H4 (cell line): ENCODE data around the gene TENM4. TPM values are rescaled to one million over a fixed set of nuclear protein-coding genes. Genes with fewer than 3 reads are reported as not detected.

Experiments used
- DNase-seq: peaks from one replicate; pipeline ENCODE4 v3.0.0-alpha.2; 2015; ENCODE audit warnings: low spot score
- total RNA-seq: library from RNA; depleted of rRNA; stranded (reverse); fragments of >200 nt; shearing (Covaris generic); gene quantifications from 2 replicates; pipeline ENCODE4 v1.2.3, GENCODE V29; 2014

TENM4 gene
- total RNA-seq, 1 experiment from 2014 or later: 0.31 TPM

DNA sequence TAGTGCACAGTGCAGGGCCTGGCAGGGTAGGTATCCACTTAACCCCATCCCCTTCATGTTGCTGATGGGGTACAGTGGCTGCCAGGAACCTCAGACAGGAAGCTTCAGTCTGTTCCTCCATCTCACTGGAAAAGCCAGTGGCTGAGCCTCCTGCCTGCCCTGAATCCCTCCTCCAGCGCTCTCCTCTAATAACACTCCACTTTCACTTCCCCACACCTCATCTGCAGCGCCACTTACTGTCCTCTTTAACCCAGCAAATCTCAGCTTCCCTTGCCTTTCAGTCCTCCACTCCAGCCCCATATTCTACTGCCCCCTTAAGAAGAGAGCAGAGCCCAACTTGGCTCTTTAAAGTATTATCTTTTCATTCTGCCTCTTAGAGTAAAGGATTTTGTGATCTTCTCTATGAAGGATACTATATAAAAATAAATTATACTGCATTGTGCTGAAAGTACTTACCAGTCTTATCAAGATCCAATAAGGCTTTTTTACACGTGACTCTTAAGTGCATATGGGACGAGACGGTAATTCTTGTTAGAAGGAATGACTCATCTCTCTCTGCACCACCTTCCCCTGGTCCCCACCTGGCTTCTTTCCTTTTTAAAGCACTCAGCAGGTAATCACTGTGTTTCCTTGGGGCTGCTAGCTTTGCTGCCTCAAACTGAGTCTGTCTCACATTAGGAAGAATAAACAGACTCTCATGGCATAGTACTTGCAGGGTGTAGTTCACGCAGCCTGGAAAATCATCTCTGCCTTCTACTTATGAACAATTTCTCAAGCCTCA, 628.1 kb downstream of the TENM4 start:
- peak; percentile 25 for DNase-seq

DNA sequence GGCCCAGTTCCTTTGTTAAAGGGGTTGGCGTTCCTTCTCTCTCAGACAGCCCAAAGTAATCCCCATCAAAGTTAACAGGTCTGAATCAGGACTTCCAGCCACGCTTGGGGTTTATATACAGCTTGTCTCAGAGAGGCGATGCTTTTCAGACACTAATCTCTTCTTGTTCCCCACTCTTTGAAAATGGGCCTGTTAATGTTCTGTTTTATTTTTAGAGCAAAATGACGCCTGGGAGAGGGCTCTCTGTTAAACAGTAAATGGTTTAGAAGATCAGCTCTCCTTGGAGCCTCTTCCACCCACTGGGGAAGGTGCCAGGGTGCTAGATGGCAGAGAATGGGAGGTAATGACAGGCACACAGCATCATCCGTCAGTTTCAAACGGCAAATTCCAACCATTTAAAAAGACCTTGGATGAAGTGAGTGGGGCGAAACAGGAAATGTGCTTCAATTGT, 630.2 kb downstream of the TENM4 start:
- no peak for DNase-seq

DNA sequence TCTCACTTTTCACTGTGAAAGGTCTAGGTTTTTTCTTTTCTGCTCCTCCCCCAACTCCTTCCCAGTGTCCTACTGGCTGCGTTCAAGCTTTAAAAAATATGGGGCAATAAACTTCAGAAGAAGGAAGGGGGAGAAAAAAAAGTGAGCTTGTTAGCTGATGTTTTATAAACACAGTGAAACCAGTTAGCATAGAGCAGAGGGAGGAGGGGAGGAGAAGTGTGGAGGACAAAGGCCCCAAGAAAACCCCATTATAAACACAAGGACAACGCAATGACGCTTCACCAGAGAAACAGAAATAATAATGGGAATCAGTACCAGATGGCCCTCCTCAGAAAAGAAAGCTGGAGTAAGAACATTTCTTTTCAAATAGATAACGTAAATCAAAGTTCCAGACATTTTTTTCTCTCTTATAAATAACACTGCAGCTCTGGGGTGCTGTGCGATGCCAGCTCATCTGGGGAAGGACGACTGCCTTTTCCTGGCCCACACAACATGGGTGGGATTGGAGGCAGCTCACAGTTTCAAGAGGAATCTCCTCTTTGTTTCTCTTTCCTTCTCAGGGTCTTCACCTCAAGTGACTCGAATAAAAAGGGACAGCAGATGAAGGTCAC, 630.8 kb downstream of the TENM4 start:
- peak; percentile 52 for DNase-seq

DNA sequence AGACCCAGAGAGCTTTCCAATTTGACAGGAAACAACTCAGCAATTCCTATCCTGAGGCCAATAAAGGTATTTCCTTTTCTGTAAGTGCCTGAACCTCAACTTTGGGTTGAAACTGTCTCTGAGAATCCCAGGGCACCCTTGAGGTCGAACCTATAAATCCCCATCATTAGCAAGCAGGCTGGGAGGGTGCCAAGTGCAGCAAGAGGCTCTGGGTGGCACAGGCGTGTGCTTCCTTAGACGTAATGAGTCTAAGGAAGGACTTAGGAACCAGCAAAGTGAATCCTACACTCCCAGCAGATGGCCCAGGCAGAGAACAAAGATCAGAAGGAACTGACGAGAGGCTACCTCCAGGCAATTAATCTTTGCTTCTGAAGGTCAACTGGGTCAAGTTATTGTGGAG, 631.9 kb downstream of the TENM4 start:
- peak; percentile 23 for DNase-seq

DNA sequence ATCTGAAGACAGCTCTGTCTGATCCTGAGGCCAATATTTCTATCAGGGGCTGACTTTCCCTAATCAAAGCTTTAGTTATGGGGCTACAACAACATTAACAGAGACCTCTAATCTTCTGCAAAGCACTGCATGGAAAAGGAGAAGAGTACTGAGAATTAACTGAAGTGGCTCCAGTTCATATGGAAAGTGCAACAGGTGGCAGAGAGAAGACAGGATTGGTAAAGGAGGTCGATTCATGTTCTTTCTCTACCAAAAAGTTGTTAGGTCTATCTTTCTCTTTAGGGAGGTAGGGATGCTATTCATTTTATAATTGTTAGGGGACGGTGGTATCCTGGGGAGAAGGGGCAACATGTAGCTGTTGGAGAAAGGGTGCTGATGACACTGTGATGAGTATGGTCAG, 633.5 kb downstream of the TENM4 start:
- no peak for DNase-seq

DNA sequence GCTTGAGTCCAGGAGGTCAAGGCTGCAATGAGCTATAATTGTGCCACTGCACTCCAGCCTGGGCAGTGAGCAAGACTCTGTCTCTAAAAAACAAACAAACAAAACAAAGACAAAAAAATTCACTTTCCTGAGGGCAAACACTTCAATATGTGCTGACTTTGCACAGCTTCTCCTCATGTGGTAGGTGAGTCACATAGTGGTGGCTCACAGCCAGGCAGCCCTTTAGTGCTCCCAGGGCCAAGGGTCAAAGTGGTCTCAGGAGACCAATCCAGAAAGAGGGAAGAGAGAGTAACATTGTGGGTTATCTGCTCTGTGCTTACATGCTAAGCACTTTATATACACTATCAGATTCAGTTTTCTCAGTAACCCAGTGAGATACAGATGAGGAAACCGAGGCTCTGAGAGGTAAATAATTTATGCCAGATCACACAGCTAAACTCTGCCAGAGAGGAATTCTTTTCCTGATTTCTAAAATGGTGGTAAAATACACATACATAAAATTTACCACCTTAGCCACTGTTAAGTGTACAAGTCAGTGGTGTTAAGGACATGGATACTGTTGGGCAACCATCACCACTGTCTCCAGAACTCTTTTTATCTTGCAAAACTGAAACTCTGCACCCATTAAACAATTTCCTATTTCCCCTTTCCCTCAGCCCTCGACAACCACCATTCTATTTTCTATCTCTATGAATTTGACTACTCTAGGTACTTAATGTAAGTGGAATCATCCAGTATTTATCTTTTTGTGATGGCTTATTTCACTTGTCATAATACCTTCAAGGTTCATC, 634.4 kb downstream of the TENM4 start:
- peak; percentile 23 for DNase-seq

DNA sequence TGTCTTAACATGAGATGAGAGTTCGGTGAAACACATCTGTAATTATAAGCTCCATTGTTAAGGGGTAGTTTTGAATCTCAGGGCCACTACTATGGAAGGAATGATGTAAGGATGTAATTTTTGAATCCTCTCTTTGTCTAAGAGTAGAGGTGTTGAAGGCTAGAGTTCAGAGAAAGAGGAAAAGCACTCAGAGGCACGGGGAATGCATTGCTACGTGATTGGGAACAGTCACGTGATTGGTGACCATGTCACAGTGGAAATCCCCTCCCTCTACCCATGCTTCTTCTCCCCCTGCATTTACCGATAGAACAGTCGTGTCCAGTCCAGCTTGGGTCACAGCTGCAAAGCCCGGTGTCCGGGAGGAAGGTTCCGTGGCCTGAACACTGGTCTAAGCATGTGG, 635.8 kb downstream of the TENM4 start:
- no peak for DNase-seq

DNA sequence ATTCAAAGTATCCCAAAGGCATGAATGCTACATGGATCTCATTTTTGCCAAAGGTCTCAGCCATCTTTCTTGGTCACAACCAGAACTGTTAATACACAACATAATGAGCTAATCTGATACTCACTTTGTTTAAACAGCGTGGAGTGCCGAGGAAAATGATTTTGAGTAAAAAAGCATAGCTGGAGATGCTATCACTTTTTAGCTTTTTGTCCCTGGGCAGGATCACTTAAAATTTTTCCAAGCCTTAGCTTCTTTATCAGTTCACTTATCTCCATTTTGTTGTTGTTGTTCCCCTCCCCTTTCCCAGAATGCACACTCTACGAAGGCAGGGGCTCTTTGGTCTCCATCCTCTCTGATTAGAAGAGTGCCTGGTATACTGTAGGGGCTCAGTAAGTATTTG, 636.8 kb downstream of the TENM4 start:
- DNase-seq: no peak

DNA sequence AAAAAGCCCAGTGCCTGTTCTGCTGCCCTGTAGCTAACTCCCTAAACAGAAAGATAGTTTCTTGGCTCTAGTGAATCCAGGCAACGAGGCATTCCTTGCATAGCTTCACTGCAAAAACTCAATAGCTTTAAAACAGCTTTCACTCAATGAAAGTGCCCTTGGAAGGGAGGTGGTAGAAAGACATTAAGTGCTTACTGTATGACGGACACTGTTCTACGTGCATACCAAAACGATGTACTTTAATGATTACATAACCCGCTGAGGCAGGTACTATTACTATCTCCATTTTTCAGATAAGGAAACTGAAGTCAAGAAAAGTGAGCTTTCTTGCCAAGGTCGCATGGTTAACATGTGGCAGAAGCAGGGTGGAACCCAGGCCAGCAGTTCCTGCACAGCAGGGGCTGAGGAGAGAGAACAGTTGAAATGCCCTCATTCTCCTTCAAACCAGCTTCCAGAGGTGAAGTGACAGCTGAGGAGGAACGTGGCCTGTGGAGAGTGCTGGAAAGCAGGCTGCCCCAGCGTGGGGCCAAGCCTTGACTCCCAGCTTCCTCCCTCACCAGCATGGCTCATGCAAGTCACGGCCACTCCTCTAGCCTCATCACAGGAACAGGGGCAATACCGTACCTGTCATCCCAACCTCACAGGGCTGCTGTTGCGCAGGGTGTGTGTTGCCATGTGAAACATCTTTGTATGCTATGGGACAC, 638.6 kb downstream of the TENM4 start:
- DNase-seq: no peak

DNA sequence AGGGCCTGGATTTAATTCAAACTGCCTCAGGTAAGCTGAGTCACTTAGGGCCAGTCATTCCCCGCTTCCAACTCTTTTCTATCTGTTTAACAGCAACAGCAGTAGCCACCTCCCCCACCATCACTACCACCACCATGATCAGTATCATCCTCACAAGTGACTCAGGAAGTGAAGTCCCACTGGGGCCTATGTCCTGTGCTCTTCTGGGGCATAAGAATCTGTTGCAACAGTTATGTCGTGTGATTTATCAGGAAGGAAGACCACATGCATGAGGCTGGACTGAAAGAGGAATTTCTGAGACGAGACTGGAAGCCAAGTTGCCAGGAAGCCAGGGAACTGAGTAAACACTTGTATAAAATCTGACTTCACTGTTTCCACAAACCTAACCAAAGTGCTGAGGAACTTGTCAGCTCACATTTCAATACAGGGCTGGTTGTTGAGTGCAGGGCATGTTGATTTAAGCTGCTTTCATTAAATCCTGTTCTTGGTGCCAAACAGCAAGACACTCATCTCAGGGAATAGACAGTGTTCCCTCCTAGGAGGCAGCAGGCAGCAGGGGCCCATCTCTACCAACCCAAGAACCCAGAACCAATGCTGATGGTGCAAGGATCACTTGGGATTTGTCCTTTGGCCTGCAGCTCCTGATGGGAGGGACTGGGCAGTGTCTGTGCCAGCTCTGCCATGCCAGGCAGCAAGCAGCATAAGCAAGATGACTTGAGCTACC, 639.5 kb downstream of the TENM4 start:
- DNase-seq: peak; percentile 91

DNA sequence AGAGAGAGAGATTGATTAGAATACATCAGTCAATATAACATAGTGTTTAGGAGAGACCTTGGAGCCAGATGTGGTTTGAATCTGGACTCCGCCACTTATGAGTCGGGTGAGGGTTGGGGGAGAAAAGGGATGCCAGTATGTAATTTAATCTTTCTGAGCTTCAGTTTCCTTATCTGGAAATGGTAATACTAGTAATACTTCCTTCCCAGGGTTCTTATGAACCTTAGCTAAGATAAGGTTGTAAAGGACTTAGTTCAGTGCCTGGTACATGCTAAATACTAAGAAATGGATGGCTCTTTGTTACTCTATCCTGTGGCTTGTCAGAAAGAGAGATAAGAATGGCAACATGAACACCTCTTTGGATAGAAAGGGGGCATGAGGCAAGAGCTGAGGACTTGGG, 640.1 kb downstream of the TENM4 start:
- peak; percentile 7 for DNase-seq

DNA sequence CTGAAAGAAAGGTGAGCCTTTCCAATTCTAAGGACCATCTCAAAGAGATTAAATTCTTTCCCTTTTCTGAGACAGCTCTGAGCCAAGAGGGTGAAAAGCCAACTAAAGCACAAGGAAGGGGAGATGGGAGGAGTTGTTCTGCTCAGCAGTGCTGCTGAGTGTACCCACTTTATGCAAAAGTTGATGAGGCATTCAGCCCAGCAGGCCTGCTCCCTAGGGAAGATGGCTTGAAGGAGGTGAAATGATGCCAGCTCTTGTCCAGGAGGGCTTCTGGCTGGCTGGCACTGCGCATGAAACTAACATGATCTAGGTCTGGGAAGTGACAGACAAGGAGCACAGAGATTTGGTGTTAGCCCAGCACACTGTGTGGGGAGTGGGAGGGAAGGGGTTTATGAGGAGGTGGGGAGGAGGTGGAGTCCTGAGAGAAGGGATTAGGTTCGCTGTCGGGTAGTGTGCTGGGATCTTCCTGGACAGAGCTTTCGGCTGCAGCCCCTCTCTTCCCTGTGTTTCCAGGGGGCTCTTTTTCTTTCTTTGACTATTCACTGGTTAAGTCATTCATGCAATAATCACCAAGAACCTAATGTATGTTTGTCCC, 640.6 kb downstream of the TENM4 start:
- no peak for DNase-seq

DNA sequence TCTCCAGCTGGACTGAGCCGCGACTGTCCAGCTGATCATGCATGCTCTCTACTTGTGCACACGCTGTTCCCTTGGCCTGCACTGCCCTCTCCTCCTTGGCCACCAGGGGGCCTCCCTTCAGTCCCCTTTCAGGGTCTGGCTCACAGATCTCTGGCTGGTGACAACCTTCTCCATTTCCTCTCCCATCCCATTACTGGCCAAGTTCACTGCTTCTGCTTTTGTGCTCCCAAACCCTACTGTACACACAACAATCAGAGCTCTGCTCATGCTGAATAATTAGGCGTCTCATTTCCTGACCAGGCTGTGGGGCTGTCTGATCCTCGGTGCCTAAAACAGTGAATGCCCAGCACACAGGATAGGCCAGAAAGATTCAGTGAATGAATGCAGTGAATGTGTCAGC, 642.2 kb downstream of the TENM4 start:
- DNase-seq: peak; percentile 57

DNA sequence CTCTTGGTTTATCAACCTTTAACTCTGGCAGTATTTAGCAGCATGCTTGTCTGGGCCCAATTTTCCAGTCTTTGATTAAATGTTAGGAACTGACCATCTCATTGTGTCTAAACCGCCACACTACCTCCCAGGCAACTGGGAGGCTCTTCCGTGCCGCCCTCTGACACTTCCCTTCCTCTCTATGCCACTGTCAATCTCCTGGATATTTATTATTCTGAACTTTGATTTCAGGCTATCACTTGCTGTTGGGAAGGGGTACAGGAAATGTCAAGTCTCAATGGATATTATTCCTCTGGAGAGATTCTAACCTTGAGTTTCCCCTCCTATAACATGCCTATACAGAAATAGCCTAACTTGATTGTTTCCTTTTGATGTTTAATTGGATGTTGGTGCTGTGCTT, 643.3 kb downstream of the TENM4 start:
- no peak for DNase-seq

DNA sequence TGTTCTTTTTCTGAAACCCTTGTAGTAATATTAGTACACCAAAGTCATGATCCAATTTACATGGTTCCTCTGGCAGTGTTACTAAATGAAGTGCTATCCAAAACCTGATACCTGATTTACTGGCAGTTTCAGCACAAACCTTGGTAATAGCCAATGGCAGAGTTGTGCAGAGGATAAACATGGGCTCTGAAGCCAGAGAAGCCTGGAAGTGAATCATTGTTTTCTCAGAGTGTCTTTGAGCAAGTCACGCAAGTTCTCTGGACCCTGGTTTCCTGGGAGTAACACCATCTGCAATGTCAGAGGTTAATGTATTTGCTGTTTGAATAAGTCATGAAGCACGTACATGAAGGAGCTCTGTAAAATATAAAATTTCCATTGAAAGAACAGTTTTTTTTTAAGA, 643.9 kb downstream of the TENM4 start:
- DNase-seq: peak; percentile 71

DNA sequence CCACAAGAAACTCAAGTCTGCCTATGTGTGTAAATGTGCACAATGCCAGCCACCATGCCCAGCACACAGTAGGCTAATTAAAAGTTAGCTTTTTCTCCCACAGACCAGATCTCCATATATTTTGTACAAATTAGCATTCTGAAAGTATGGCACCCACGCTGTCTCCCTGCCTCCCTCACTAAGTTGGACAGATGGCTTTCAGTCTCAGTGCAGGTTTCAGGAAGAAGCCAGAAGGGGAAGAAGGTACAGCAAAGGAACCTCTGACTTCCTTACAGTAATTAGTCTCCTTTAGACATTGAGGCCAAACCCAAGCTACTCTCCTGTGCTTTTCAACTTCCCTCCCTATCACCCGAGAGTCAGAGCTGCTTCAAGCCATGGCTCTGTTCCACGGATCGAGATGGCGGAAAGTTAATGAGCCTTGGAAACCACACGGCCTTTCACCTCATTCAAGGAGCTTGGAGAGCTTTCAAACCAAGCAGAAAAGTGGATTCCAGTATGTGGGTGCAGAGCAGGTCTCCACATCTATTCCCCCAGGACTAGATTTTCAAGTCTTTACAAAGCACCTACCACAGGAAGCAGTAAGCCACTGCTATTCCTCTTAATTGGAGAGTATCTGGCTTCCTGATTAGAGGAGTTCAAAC, 645.1 kb downstream of the TENM4 start:
- peak; percentile 42 for DNase-seq

DNA sequence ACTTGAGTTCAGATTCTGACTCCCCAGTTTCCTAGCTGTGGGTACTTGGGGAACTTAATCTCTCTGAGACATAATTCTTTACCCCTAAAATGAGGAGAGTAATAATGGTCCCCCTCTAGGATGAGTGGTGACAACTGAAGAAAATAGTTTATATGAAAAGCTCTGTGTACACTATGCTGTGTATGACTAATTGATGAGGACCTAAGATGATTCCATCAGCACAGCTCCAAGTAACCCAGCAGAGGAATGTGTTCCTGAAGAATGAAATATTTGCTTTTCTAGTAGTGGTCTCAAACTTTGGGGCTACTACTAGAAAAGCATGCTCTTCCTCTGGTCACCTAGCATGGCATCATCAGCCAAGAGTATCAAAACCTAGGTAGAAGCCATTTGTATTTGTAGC, 648.9 kb downstream of the TENM4 start:
- DNase-seq: no peak

DNA sequence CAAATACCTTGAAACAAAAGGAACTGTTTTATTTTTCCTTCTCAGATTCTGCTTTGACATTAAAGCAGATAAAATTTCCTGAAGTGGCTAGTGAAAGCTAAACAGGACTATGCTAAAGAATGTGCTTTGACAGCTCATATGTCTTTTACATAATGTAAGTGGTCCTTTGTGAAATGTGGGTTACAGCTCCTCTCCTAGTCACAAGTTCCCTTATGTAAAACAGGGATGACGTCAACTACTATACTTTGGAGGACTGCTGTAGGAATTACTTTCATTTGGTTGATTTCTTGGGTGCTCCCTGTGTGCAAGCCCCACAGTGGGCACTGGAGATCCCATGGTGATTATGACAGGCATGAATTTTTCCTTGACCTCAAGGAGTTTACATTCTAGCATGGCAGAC, 649.6 kb downstream of the TENM4 start:
- DNase-seq: no peak

DNA sequence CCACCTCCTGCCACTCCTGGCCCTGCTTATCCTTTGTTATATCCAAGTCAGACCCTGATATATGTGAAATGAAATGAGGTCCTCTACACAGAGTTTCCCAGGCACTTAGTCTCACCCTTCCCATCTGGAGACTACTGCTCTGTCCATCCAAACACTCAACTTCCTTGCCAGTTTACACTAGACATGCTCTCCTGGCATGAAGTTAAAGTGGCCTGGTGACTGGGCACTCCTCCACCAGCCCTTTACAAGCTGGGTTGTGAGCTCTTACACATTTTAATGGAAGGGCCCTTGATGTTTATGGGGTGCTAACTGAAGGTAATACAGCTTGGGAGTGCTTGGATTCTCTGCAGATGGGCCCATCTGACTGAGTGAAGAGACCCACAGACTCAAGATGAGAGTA, 650.0 kb downstream of the TENM4 start:
- no peak for DNase-seq

DNA sequence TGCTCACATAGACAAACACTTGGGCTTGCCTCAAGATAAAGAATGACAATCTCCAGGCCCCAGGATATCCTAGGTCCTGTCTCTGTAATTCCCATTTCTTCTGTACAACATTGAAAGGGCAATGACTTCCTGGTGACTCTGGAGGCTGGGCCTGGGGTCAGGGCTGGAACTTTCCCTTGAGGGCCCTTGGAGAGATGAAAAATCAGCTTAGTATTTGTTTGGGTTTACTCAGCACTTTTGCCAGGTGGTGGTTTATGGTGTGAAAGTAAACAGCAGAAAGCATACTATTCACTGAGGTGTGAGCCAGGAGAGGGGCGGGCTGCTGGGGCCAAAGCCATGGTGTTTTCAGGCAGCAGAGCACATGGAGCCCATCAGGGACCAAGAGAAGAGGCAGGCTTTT, 651.5 kb downstream of the TENM4 start:
- DNase-seq: no peak

DNA sequence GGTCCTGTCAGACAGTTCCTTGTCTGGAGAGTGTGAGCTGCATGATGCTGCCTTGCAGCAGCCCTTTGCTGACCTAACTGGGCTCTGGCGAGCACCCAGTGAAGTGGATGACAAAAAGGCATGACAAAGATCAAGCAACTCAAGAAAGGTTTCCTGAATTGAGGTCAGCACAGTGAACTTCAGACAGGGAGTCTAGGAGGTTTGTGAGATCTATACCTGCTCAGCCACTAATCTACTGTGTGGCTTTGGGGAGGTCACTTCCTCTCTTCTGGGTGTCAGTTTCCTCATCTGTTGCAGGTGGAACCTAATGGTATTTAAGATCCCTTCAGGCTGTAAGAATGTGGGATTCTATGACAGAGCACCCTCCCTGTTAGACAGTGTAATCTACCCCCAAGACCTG, 652.3 kb downstream of the TENM4 start:
- DNase-seq: no peak
